Keratinocyte (primary cell): ENCODE measurements around the gene MYBPC2. TPM values are rescaled to one million over a fixed set of nuclear protein-coding genes. Genes with fewer than 3 reads are reported as not detected.

Experiments used
- DNase-seq: peaks from one replicate; pipeline ENCODE4 v3.0.0-alpha.2; 2011; ENCODE audit warnings: low read depth, missing footprints, low spot score
- FAIRE-seq: peaks from 2 replicates; lab custom pipeline; 2011; peaks lifted over from hg19 to GRCh38; lab: Jason Lieb, UNC
- H2AFZ ChIP-seq: 2 replicates; pipeline ENCODE4 v1.6.0; 2012; ENCODE audit warnings: low read length, control low read depth, inconsistent platforms; ENCODE audit not compliant: control insufficient read depth
- H3K27ac ChIP-seq: 2 replicates; pipeline ENCODE4 v1.5.1; 2011; ENCODE audit warnings: low read length; ENCODE audit not compliant: control insufficient read depth, insufficient read depth
- H3K27me3 ChIP-seq: 3 replicates; pipeline ENCODE4 v1.6.0; 2011; ENCODE audit warnings: low read length; ENCODE audit not compliant: control insufficient read depth, insufficient read depth; ENCODE audit errors: extremely low read depth
- H3K36me3 ChIP-seq, 2 experiments: 2 replicates in 1 of 2; 3 replicates in 1 of 2; pipeline ENCODE4 v1.5.1; 2011; ENCODE audit warnings: low read length in 2 of 2, mild to moderate bottlenecking in 1 of 2; ENCODE audit not compliant: control insufficient read depth in 2 of 2, insufficient read depth in 2 of 2; ENCODE audit errors: extremely low read depth in 1 of 2
- H3K4me1 ChIP-seq: 3 replicates; pipeline ENCODE4 v1.5.1; 2011; ENCODE audit warnings: low read length; ENCODE audit not compliant: control insufficient read depth, insufficient read depth; ENCODE audit errors: extremely low read depth
- H3K4me2 ChIP-seq: 3 replicates; pipeline ENCODE4 v1.6.0; 2011; ENCODE audit warnings: low read depth, low read length; ENCODE audit not compliant: control insufficient read depth, insufficient read depth; ENCODE audit errors: extremely low read depth
- H3K4me3 ChIP-seq, 3 experiments: fragments of 200-600 bp in 1 of 3; sonication (generic) in 1 of 3; 2 replicates in 2 of 3; 3 replicates in 1 of 3; pipeline ENCODE4 v1.5.1; 2011 to 2016; ENCODE audit warnings: low read length in 3 of 3, mild to moderate bottlenecking in 3 of 3, control low read depth in 2 of 3, inconsistent platforms in 1 of 3, low read depth in 1 of 3, mixed read lengths in 1 of 3, mixed run types in 1 of 3, moderate library complexity in 1 of 3; ENCODE audit not compliant: control insufficient read depth in 2 of 3, insufficient read depth in 2 of 3; ENCODE audit errors: extremely low read depth in 1 of 3
- H3K79me2 ChIP-seq: 2 replicates; pipeline ENCODE4 v1.6.0; 2012; ENCODE audit warnings: low read length; ENCODE audit not compliant: control insufficient read depth, insufficient read depth
- H3K9ac ChIP-seq: 3 replicates; pipeline ENCODE4 v1.6.0; 2011; ENCODE audit warnings: low read length; ENCODE audit not compliant: control insufficient read depth, insufficient read depth; ENCODE audit errors: extremely low read depth
- H3K9me1 ChIP-seq: 3 replicates; pipeline ENCODE4 v1.6.0; 2011; ENCODE audit warnings: low read length; ENCODE audit not compliant: control insufficient read depth, insufficient read depth; ENCODE audit errors: extremely low read depth
- H3K9me3 ChIP-seq: 2 replicates; pipeline ENCODE4 v1.5.1; 2012; ENCODE audit warnings: low read depth, low read length; ENCODE audit not compliant: control insufficient read depth
- H4K20me1 ChIP-seq: 3 replicates; pipeline ENCODE4 v1.6.0; 2011; ENCODE audit warnings: low read length; ENCODE audit not compliant: control insufficient read depth, insufficient read depth; ENCODE audit errors: extremely low read depth
- EZH2 ChIP-seq: IDR thresholded peaks from one replicate; pipeline ENCODE4 v1.6.1; 2012; ENCODE audit warnings: inconsistent platforms, mild to moderate bottlenecking, low read length, moderate library complexity
- dilution Hi-C: fragments of 300-500 bp; cut with MboI; formaldehyde crosslinking; loops from one replicate; pipeline ENCODE4 v1.7.0; 2020; ENCODE audit warnings: low sequenced_read_pairs; ENCODE audit not compliant: extremely low pct_ligation_motif_present
- polyA plus RNA-seq, 5 experiments: library from polyadenylated mRNA; depleted of rRNA in 3 of 5; stranded (reverse) in 3 of 5; stranded (forward) in 1 of 5; unstranded in 1 of 5; fragments of >200 nt; gene quantifications; 1 replicate in 1 of 5; 2 replicates in 3 of 5; 3 replicates in 1 of 5; pipeline versions ENCODE4 v1.2.1 to v1.2.3, GENCODE V29; 2011 to 2012; ENCODE audit warnings: missing spikeins in 2 of 5, low read depth in 1 of 5, low replicate concordance in 1 of 5
- TF ChIP-seq, protein P1 (sequence below), 3 experiments: IDR thresholded peaks in 1 of 3; conservative IDR thresholded peaks in 1 of 3; optimal IDR thresholded peaks in 1 of 3; 2 replicates in 2 of 3; 3 replicates in 1 of 3; pipeline versions ENCODE3 to v1.5.1; 2011; ENCODE audit warnings: low read length in 3 of 3, mild to moderate bottlenecking in 3 of 3, moderate library complexity in 2 of 3, control low read depth in 1 of 3, inconsistent platforms in 1 of 3; ENCODE audit not compliant: insufficient read depth in 2 of 3; ENCODE audit errors: extremely low read depth in 1 of 3

MYBPC2 gene
- polyA plus RNA-seq, 1 donor (not counting 4 experiments of a cell fraction or from before 2014, with no cell fraction given): not detected

GRCh38 chr19:50457300-50457699 lies 24.6 kb downstream of the MYBPC2 start:
- no peak for FAIRE-seq
- H4K20me1 ChIP-seq: no peaks in the 10 kb centered on the region
- H3K4me3 ChIP-seq: no peak overlapping the region
- DNase-seq: no peak
- no peak overlapping the region for H2AFZ ChIP-seq
- H3K9me3 ChIP-seq: no peaks in the 10 kb centered on the region
- no peaks in the 10 kb centered on the region for H3K36me3 ChIP-seq
- H3K79me2 ChIP-seq: no peaks in the 10 kb centered on the region
- no peaks in the 10 kb centered on the region for H3K4me1 ChIP-seq
- H3K9ac ChIP-seq: no peak overlapping the region
- no peak for TF ChIP-seq EZH2
- TF ChIP-seq, protein P1, sequence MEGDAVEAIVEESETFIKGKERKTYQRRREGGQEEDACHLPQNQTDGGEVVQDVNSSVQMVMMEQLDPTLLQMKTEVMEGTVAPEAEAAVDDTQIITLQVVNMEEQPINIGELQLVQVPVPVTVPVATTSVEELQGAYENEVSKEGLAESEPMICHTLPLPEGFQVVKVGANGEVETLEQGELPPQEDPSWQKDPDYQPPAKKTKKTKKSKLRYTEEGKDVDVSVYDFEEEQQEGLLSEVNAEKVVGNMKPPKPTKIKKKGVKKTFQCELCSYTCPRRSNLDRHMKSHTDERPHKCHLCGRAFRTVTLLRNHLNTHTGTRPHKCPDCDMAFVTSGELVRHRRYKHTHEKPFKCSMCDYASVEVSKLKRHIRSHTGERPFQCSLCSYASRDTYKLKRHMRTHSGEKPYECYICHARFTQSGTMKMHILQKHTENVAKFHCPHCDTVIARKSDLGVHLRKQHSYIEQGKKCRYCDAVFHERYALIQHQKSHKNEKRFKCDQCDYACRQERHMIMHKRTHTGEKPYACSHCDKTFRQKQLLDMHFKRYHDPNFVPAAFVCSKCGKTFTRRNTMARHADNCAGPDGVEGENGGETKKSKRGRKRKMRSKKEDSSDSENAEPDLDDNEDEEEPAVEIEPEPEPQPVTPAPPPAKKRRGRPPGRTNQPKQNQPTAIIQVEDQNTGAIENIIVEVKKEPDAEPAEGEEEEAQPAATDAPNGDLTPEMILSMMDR (optimal IDR thresholded peaks at IDR 0.05 in 1 of 3, IDR thresholded peaks at IDR 0.05 in 1 of 3, conservative IDR thresholded peaks at IDR 0.05 in 1 of 3; ENCODE audit: extremely low read depth in 1 of 3, insufficient read depth in 2 of 3, low read length in 3 of 3): no peak
- dilution Hi-C loops: no loop called here
- H3K27ac ChIP-seq: no peak overlapping the region
- H3K27me3 ChIP-seq: no peaks in the 10 kb centered on the region
- H3K4me2 ChIP-seq: no peak overlapping the region
- no peaks in the 10 kb centered on the region for H3K9me1 ChIP-seq

- Histone ChIP-seq H3K4me1 (no peaks in the 10 kb centered on the region), H3K9ac (no peak overlapping the region), H3K36me3 (no peaks in the 10 kb centered on the region), H2AFZ (no peak overlapping the region), H3K4me2 (no peak overlapping the region), H4K20me1 (no peaks in the 10 kb centered on the region), H3K79me2 (no peaks in the 10 kb centered on the region), H3K9me3 (no peaks in the 10 kb centered on the region), H3K27me3 (no peaks in the 10 kb centered on the region), H3K27ac (no peak overlapping the region), H3K9me1 (no peaks in the 10 kb centered on the region), H3K4me3 (no peak overlapping the region)
- no peak for FAIRE-seq
- dilution Hi-C loops: no loop called here
- no peak for DNase-seq
- TF ChIP-seq EZH2: no peak
- TF ChIP-seq, protein P1 (optimal IDR thresholded peaks at IDR 0.05 in 1 of 3, IDR thresholded peaks at IDR 0.05 in 1 of 3, conservative IDR thresholded peaks at IDR 0.05 in 1 of 3; ENCODE audit: extremely low read depth in 1 of 3, insufficient read depth in 2 of 3, low read length in 3 of 3): no peak
Observed at GRCh38 chr19:50458396-50459066, 25.8 kb downstream of the MYBPC2 start.
